IPS-NIHi11 (cell line): ENCODE data around the gene KIF6.
"Not testable (repeated sequence)": the region's sequence is repeated elsewhere in the genome, so short reads cannot be mapped to it uniquely, and the experiment has no call there.

Experiments
- DNase-seq: peaks from one replicate; pipeline ENCODE4 v3.0.0; 2012; ENCODE audit warnings: mixed read lengths, low spot score

KIF6 gene

GRCh38 chr6:39313526-39314272 is 411.5 kb downstream of the KIF6 start:
- peak; percentile 63 for DNase-seq

- DNase-seq, result no peak
Measured at GRCh38 chr6:39312912-39313525, 412.2 kb downstream of the KIF6 start.

- no peak for DNase-seq
Measured at GRCh38 chr6:39310542-39310941, 414.7 kb downstream of the KIF6 start.

- DNase-seq, result peak; percentile 89
Measured at GRCh38 chr6:39309942-39310531, 415.2 kb downstream of the KIF6 start.

- DNase-seq, result no peak
Measured at GRCh38 chr6:39307462-39307861, 417.7 kb downstream of the KIF6 start.

GRCh38 chr6:39304951-39305350 is 420.3 kb downstream of the KIF6 start:
- no peak for DNase-seq

GRCh38 chr6:39303425-39304153 is 421.6 kb downstream of the KIF6 start:
- DNase-seq, result no peak

GRCh38 chr6:39302669-39303424 is 422.4 kb downstream of the KIF6 start:
- DNase-seq, result peak; percentile 95

GRCh38 chr6:39302011-39302410 is 423.2 kb downstream of the KIF6 start:
- no peak for DNase-seq

- DNase-seq, result peak; percentile 87
Measured at GRCh38 chr6:39301606-39302005, 423.6 kb downstream of the KIF6 start.

- no peak for DNase-seq
Measured at GRCh38 chr6:39300739-39301138, 424.5 kb downstream of the KIF6 start.

- no peak for DNase-seq
Measured at GRCh38 chr6:39298061-39298460, 427.1 kb downstream of the KIF6 start.

GRCh38 chr6:39296745-39297640 is 428.2 kb downstream of the KIF6 start:
- no peak for DNase-seq

- DNase-seq, result peak; percentile 38
Measured at GRCh38 chr6:39295611-39296011, 429.6 kb downstream of the KIF6 start.

GRCh38 chr6:39294899-39295298 is 430.3 kb downstream of the KIF6 start:
- DNase-seq, result no peak

- DNase-seq, result no peak
Measured at GRCh38 chr6:39294133-39294532, 431.1 kb downstream of the KIF6 start.

GRCh38 chr6:39292637-39293036 is 432.6 kb downstream of the KIF6 start:
- DNase-seq, result no peak

GRCh38 chr6:39289490-39289889 is 435.7 kb downstream of the KIF6 start:
- no peak for DNase-seq

GRCh38 chr6:39287601-39288000 is 437.6 kb downstream of the KIF6 start:
- DNase-seq, result no peak

GRCh38 chr6:39286596-39286995 is 438.6 kb downstream of the KIF6 start:
- not testable (repeated sequence) for DNase-seq

- no peak for DNase-seq
Measured at GRCh38 chr6:39282774-39283173, 442.4 kb downstream of the KIF6 start.
